GM23338 (cell line): ENCODE data around the gene MAD2L1BP. TPM values are rescaled to one million over a fixed set of nuclear protein-coding genes. Genes with fewer than 3 reads are reported as not detected.

ENCODE experiments used
- ATAC-seq: fragments of 200-7000 bp; cut with Tn5 transposase; 3 replicates; pipeline ENCODE4 v1.9.1; 2020
- DNase-seq: peaks from one replicate; pipeline ENCODE4 v3.0.0-alpha.2; 2015; ENCODE audit warnings: low spot score
- H2AFZ ChIP-seq: fragments of 200-600 bp; sonication (generic); 2 replicates; pipeline ENCODE4 v1.8.0; 2016; ENCODE audit warnings: antibody characterized with exemption, mild to moderate bottlenecking, moderate library complexity
- H3F3A ChIP-seq: fragments of 200-600 bp; sonication (generic); replicated peaks from 2 replicates; pipeline ENCODE4 v1.8.0; 2017; ENCODE audit warnings: antibody characterized with exemption, mixed run types, low read depth
- H3K27ac ChIP-seq: fragments of 200-600 bp; sonication (generic); 2 replicates; pipeline ENCODE4 v1.6.1; 2016; ENCODE audit warnings: low read depth
- H3K27me3 ChIP-seq: fragments of 200-600 bp; sonication (generic); 2 replicates; pipeline ENCODE4 v1.8.0; 2016; ENCODE audit warnings: mild to moderate bottlenecking, mixed run types, moderate library complexity; ENCODE audit not compliant: insufficient read depth
- H3K36me3 ChIP-seq: fragments of 200-600 bp; sonication (generic); 2 replicates; pipeline ENCODE4 v1.8.0; 2016; ENCODE audit warnings: mild to moderate bottlenecking; ENCODE audit not compliant: insufficient read depth
- H3K4me1 ChIP-seq: fragments of 200-600 bp; sonication (generic); 2 replicates; pipeline ENCODE4 v1.8.0; 2016; ENCODE audit warnings: mild to moderate bottlenecking, moderate library complexity; ENCODE audit not compliant: insufficient read depth
- H3K4me2 ChIP-seq: fragments of 200-600 bp; sonication (generic); 2 replicates; pipeline ENCODE4 v1.7.1; 2017; ENCODE audit warnings: mixed run types
- H3K4me3 ChIP-seq: fragments of 200-600 bp; sonication (generic); 2 replicates; pipeline ENCODE4 v1.6.1; 2016; ENCODE audit warnings: mixed run types
- H3K79me2 ChIP-seq: fragments of 200-600 bp; sonication (generic); replicated peaks from 2 replicates; pipeline ENCODE4 v1.8.0; 2017; ENCODE audit warnings: mild to moderate bottlenecking; ENCODE audit not compliant: insufficient read depth
- H3K9me2 ChIP-seq: fragments of 200-600 bp; sonication (generic); 2 replicates; pipeline ENCODE4 v1.8.0; 2017; ENCODE audit not compliant: insufficient read depth
- H4K20me1 ChIP-seq: fragments of 200-600 bp; sonication (generic); replicated peaks from 2 replicates; pipeline ENCODE4 v1.8.0; 2017; ENCODE audit warnings: mild to moderate bottlenecking; ENCODE audit not compliant: insufficient read depth
- H3K27ac Mint-ChIP-seq: 2 replicates; pipeline ENCODE4 v1.8.0; 2020; ENCODE audit warnings: inconsistent platforms, mild to moderate bottlenecking, moderate library complexity, mixed read lengths
- H3K27me3 Mint-ChIP-seq: 3 replicates; pipeline ENCODE4 v1.8.0; 2022; ENCODE audit warnings: low read depth, mild to moderate bottlenecking, moderate library complexity, mixed read lengths, inconsistent platforms; ENCODE audit not compliant: insufficient read depth, poor library complexity
- H3K36me3 Mint-ChIP-seq: 3 replicates; pipeline ENCODE4 v1.8.0; 2021; ENCODE audit warnings: low read depth, mild to moderate bottlenecking, inconsistent platforms, moderate library complexity, mixed read lengths
- H3K4me1 Mint-ChIP-seq: 3 replicates; pipeline ENCODE4 v1.8.0; 2020; ENCODE audit warnings: mild to moderate bottlenecking, inconsistent platforms, mixed read lengths
- H3K4me3 Mint-ChIP-seq: 3 replicates; pipeline ENCODE4 v1.8.0; 2021; ENCODE audit warnings: moderate library complexity, mild to moderate bottlenecking, inconsistent platforms, mixed read lengths
- H3K9me3 Mint-ChIP-seq: 3 replicates; pipeline ENCODE4 v1.8.0; 2020; ENCODE audit warnings: moderate library complexity, mild to moderate bottlenecking, inconsistent platforms, mixed read lengths
- CREB1 ChIP-seq: fragments of 250-450 bp; sonication (Bioruptor Pico); IDR thresholded peaks from 2 replicates; pipeline ENCODE4 v1.5.0; 2020; ENCODE audit warnings: low read depth, mild to moderate bottlenecking, moderate library complexity
- CTCF ChIP-seq, 2 experiments: fragments of 200-600 bp in 1 of 2; sonication (generic) in 1 of 2; conservative IDR thresholded peaks; 2 replicates each; pipeline versions ENCODE4 v1.5.1 to v1.6.1; 2016 to 2017; ENCODE audit warnings: antibody characterized with exemption in 2 of 2, low read depth in 2 of 2, mild to moderate bottlenecking in 2 of 2, moderate library complexity in 1 of 2
- ETS1 ChIP-seq: IDR thresholded peaks from 2 replicates; pipeline ENCODE4 v1.6.1; 2016; ENCODE audit warnings: antibody characterized with exemption
- EZH2 ChIP-seq: fragments of 200-600 bp; sonication (generic); IDR thresholded peaks from one replicate; pipeline ENCODE4 v1.8.0; 2017; ENCODE audit warnings: antibody characterized with exemption, mild to moderate bottlenecking, low read depth; ENCODE audit not compliant: unreplicated experiment
- EZH2phosphoT487 ChIP-seq: fragments of 200-600 bp; sonication (generic); IDR thresholded peaks from one replicate; pipeline ENCODE4 v1.8.1; 2018; ENCODE audit warnings: antibody characterized with exemption; ENCODE audit not compliant: unreplicated experiment
- JUNB ChIP-seq: IDR thresholded peaks from one replicate; pipeline ENCODE4 v1.6.1; 2016; ENCODE audit warnings: antibody characterized with exemption; ENCODE audit not compliant: unreplicated experiment
- NANOG ChIP-seq: IDR thresholded peaks from 2 replicates; pipeline ENCODE4 v1.6.1; 2016; ENCODE audit warnings: antibody characterized with exemption, borderline replicate concordance
- POLR2AphosphoS5 ChIP-seq: IDR thresholded peaks from 2 replicates; pipeline ENCODE4 v1.6.1; 2016; ENCODE audit warnings: antibody characterized with exemption, low read depth
- STAT1 ChIP-seq: IDR thresholded peaks from one replicate; pipeline ENCODE4 v1.6.1; 2016; ENCODE audit warnings: antibody characterized with exemption; ENCODE audit not compliant: unreplicated experiment
- ZNF114 ChIP-seq: fragments of 250-450 bp; sonication (Bioruptor Pico); IDR thresholded peaks from 2 replicates; pipeline ENCODE4 v1.5.0; 2020; ENCODE audit warnings: mild to moderate bottlenecking, moderate library complexity
- ZNF331 ChIP-seq: fragments of 250-450 bp; sonication (Bioruptor Pico); IDR thresholded peaks from 2 replicates; pipeline ENCODE4 v1.5.0; 2020; ENCODE audit warnings: low read depth, mild to moderate bottlenecking, moderate library complexity
- polyA plus RNA-seq: library from polyadenylated mRNA; unstranded; fragments of >200 nt; fragmentation: Nextera tagmentation; extraction: Ambion mirVana; gene quantifications from 2 replicates; pipeline ENCODE4 v1.2.1, GENCODE V29; 2016
- total RNA-seq: library from RNA; depleted of rRNA; stranded (reverse); fragments of >200 nt; shearing (Covaris generic); gene quantifications from 2 replicates; pipeline ENCODE4 v1.2.3, GENCODE V29; 2014
- TF ChIP-seq, protein P1 (sequence below): fragments of 250-450 bp; sonication (Bioruptor Pico); IDR thresholded peaks from 2 replicates; pipeline ENCODE4 v1.5.0; 2020; ENCODE audit warnings: mild to moderate bottlenecking, moderate library complexity
- TF ChIP-seq, protein P2 (sequence below): IDR thresholded peaks from one replicate; pipeline ENCODE4 v1.6.1; 2018; ENCODE audit warnings: antibody characterized with exemption; ENCODE audit not compliant: unreplicated experiment

Gene MAD2L1BP
- total and polyA plus RNA-seq, 2 experiments from 2014 or later = 26.6 to 51.7 TPM

GRCh38 chr6:43610431-43610830, 25.2 kb upstream of the MAD2L1BP start:
- Mint-ChIP-seq H3K27ac (no peak overlapping the region), H3K4me3 (no peak overlapping the region)
- ATAC-seq = no peak

More at GRCh38 chr6:43610431-43610830, 25.2 kb upstream of the MAD2L1BP start:
- H3K27ac ChIP-seq = no peak overlapping the region
- no peak overlapping the region for H2AFZ ChIP-seq
- peaks cover 16% of the 10 kb centered on the region; the same call in 2 of the 3 replicates for H3K36me3 Mint-ChIP-seq
- no peak for DNase-seq
- H4K20me1 ChIP-seq = no peaks in the 10 kb centered on the region; the same call in 1 of the 2 replicates
- no peaks in the 10 kb centered on the region for H3F3A ChIP-seq
- H3K4me1 Mint-ChIP-seq = no peaks in the 10 kb centered on the region
- H3K27me3 Mint-ChIP-seq = peaks cover 2% of the 10 kb centered on the region
- H3K4me1 ChIP-seq = no peaks in the 10 kb centered on the region
- H3K4me3 ChIP-seq = no peak overlapping the region
- H3K9me2 ChIP-seq = no peaks in the 10 kb centered on the region
- no peak overlapping the region for H3K4me2 ChIP-seq
- H3K36me3 ChIP-seq = peaks cover 8% of the 10 kb centered on the region; the same call in 1 of the 2 replicates
- TF ChIP-seq NANOG = no peak
- TF ChIP-seq STAT1 = no peak
- no peak for TF ChIP-seq ZNF114
- TF ChIP-seq CREB1 (CRISPR knock-in tag) = no peak
- TF ChIP-seq, protein P1, sequence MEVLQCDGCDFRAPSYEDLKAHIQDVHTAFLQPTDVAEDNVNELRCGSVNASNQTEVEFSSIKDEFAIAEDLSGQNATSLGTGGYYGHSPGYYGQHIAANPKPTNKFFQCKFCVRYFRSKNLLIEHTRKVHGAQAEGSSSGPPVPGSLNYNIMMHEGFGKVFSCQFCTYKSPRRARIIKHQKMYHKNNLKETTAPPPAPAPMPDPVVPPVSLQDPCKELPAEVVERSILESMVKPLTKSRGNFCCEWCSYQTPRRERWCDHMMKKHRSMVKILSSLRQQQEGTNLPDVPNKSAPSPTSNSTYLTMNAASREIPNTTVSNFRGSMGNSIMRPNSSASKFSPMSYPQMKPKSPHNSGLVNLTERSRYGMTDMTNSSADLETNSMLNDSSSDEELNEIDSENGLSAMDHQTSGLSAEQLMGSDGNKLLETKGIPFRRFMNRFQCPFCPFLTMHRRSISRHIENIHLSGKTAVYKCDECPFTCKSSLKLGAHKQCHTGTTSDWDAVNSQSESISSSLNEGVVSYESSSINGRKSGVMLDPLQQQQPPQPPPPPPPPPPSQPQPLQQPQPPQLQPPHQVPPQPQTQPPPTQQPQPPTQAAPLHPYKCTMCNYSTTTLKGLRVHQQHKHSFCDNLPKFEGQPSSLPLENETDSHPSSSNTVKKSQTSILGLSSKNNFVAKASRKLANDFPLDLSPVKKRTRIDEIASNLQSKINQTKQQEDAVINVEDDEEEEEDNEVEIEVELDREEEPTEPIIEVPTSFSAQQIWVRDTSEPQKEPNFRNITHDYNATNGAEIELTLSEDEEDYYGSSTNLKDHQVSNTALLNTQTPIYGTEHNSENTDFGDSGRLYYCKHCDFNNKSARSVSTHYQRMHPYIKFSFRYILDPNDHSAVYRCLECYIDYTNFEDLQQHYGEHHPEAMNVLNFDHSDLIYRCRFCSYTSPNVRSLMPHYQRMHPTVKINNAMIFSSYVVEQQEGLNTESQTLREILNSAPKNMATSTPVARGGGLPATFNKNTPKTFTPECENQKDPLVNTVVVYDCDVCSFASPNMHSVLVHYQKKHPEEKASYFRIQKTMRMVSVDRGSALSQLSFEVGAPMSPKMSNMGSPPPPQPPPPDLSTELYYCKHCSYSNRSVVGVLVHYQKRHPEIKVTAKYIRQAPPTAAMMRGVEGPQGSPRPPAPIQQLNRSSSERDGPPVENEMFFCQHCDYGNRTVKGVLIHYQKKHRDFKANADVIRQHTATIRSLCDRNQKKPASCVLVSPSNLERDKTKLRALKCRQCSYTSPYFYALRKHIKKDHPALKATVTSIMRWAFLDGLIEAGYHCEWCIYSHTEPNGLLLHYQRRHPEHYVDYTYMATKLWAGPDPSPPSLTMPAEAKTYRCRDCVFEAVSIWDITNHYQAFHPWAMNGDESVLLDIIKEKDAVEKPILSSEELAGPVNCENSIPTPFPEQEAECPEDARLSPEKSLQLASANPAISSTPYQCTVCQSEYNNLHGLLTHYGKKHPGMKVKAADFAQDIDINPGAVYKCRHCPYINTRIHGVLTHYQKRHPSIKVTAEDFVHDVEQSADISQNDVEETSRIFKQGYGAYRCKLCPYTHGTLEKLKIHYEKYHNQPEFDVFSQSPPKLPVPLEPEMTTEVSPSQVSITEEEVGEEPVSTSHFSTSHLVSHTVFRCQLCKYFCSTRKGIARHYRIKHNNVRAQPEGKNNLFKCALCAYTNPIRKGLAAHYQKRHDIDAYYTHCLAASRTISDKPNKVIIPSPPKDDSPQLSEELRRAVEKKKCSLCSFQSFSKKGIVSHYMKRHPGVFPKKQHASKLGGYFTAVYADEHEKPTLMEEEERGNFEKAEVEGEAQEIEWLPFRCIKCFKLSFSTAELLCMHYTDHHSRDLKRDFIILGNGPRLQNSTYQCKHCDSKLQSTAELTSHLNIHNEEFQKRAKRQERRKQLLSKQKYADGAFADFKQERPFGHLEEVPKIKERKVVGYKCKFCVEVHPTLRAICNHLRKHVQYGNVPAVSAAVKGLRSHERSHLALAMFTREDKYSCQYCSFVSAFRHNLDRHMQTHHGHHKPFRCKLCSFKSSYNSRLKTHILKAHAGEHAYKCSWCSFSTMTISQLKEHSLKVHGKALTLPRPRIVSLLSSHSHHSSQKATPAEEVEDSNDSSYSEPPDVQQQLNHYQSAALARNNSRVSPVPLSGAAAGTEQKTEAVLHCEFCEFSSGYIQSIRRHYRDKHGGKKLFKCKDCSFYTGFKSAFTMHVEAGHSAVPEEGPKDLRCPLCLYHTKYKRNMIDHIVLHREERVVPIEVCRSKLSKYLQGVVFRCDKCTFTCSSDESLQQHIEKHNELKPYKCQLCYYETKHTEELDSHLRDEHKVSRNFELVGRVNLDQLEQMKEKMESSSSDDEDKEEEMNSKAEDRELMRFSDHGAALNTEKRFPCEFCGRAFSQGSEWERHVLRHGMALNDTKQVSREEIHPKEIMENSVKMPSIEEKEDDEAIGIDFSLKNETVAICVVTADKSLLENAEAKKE (CRISPR knock-in tag) = no peak
- no peak for TF ChIP-seq CTCF (conservative IDR thresholded peaks at IDR 0.05; ENCODE audit: low read depth in 2 of 2)
- TF ChIP-seq POLR2AphosphoS5 = no peak
- TF ChIP-seq ETS1 = no peak
- no peak for TF ChIP-seq ZNF331 (CRISPR knock-in tag)
- TF ChIP-seq, protein P2, sequence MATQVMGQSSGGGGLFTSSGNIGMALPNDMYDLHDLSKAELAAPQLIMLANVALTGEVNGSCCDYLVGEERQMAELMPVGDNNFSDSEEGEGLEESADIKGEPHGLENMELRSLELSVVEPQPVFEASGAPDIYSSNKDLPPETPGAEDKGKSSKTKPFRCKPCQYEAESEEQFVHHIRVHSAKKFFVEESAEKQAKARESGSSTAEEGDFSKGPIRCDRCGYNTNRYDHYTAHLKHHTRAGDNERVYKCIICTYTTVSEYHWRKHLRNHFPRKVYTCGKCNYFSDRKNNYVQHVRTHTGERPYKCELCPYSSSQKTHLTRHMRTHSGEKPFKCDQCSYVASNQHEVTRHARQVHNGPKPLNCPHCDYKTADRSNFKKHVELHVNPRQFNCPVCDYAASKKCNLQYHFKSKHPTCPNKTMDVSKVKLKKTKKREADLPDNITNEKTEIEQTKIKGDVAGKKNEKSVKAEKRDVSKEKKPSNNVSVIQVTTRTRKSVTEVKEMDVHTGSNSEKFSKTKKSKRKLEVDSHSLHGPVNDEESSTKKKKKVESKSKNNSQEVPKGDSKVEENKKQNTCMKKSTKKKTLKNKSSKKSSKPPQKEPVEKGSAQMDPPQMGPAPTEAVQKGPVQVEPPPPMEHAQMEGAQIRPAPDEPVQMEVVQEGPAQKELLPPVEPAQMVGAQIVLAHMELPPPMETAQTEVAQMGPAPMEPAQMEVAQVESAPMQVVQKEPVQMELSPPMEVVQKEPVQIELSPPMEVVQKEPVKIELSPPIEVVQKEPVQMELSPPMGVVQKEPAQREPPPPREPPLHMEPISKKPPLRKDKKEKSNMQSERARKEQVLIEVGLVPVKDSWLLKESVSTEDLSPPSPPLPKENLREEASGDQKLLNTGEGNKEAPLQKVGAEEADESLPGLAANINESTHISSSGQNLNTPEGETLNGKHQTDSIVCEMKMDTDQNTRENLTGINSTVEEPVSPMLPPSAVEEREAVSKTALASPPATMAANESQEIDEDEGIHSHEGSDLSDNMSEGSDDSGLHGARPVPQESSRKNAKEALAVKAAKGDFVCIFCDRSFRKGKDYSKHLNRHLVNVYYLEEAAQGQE = no peak
- no peak for TF ChIP-seq EZH2
- no peak for TF ChIP-seq JUNB
- no peak for TF ChIP-seq EZH2phosphoT487
- no peaks in the 10 kb centered on the region for H3K27me3 ChIP-seq
- no peaks in the 10 kb centered on the region; the same call in 2 of the 3 replicates for H3K9me3 Mint-ChIP-seq
- H3K79me2 ChIP-seq = no peaks in the 10 kb centered on the region
